HepG2 (cell line): Measurements from ENCODE around the gene SUPT20HL1. TPM values are rescaled to one million over a fixed set of nuclear protein-coding genes. Genes with fewer than 3 reads are reported as not detected.

Source experiments
- ATAC-seq: fragments of 200-7000 bp; cut with Tn5 transposase; 3 replicates; pipeline ENCODE4 v1.9.1; 2020; ENCODE audit warnings: mild to moderate bottlenecking, moderate library complexity
- BruUV-seq: library from RNA; stranded (reverse); fragments of 400-500 nt; replicated peaks from 2 replicates; lab custom pipeline; 2021; lab: Mats Ljungman, UMichigan
- CTCF ChIA-PET: fragments of 300-600 bp; formaldehyde crosslinking; extraction: SDS; loops from one replicate; lab custom pipeline; 2021; ENCODE audit warnings: low total read pairs, inconsistent platforms, low intra/inter-chr PET ratio; lab: Yijun Ruan, JAX
- POLR2A ChIA-PET: fragments of 350-600 bp; sonication (Branson Sonifier 250); formaldehyde crosslinking; loops from one replicate; lab custom pipeline; 2020; ENCODE audit warnings: antibody characterized with exemption, inconsistent platforms; lab: Yijun Ruan, JAX
- DNase-seq: peaks from one replicate; pipeline ENCODE4 v3.0.0-alpha.2; 2015; ENCODE audit warnings: low spot score
- FAIRE-seq: peaks from 3 replicates; lab custom pipeline; 2011; peaks lifted over from hg19 to GRCh38; lab: Jason Lieb, UNC
- H2AFZ ChIP-seq: one replicate; pipeline ENCODE4 v1.6.1; 2011; ENCODE audit warnings: low read length, inconsistent platforms
- H3K27ac ChIP-seq: fragments of 300-600 bp; 3 replicates; pipeline ENCODE4 v1.8.0; 2011; ENCODE audit warnings: mixed run types, mild to moderate bottlenecking, mixed read lengths, low read length, inconsistent platforms; ENCODE audit not compliant: insufficient read depth; ENCODE audit errors: extremely low read length
- H3K27me3 ChIP-seq, 2 experiments: fragments of 200-600 bp in 1 of 2; 2 replicates in 1 of 2; 3 replicates in 1 of 2; pipeline versions ENCODE4 v1.6.0 to v1.8.0; 2011; ENCODE audit warnings: low read length in 2 of 2, mild to moderate bottlenecking in 2 of 2, moderate library complexity in 2 of 2, inconsistent platforms in 1 of 2; ENCODE audit not compliant: insufficient read depth in 2 of 2, control insufficient read depth in 1 of 2
- H3K36me3 ChIP-seq, 2 experiments: fragments of 200-600 bp in 1 of 2; replicated peaks in 1 of 2; 2 replicates in 1 of 2; 3 replicates in 1 of 2; pipeline versions ENCODE4 v1.5.1 to v1.8.0; 2011; ENCODE audit warnings: low read length in 2 of 2, inconsistent platforms in 1 of 2; ENCODE audit not compliant: insufficient read depth in 2 of 2, control insufficient read depth in 1 of 2
- H3K4me1 ChIP-seq: 2 replicates; pipeline ENCODE4 v1.5.1; 2012; ENCODE audit warnings: low read length, inconsistent platforms; ENCODE audit not compliant: insufficient read depth
- H3K4me2 ChIP-seq: 2 replicates; pipeline ENCODE4 v1.6.0; 2011; ENCODE audit warnings: low read depth, low read length, inconsistent platforms
- H3K4me3 ChIP-seq, 3 experiments: fragments of 200-600 bp in 1 of 3; sonication (generic), shearing (Covaris generic) in 1 of 3; replicated peaks in 1 of 3; 2 replicates each; pipeline ENCODE4 v1.5.1; 2011 to 2016; ENCODE audit warnings: low read length in 3 of 3, inconsistent platforms in 2 of 3, low read depth in 2 of 3, mild to moderate bottlenecking in 2 of 3, control low read depth in 1 of 3, mixed read lengths in 1 of 3; ENCODE audit not compliant: insufficient read depth in 1 of 3
- H3K79me2 ChIP-seq: one replicate; pipeline ENCODE4 v1.6.1; 2011; ENCODE audit warnings: low read length, inconsistent platforms; ENCODE audit not compliant: insufficient read depth
- H3K9ac ChIP-seq: 2 replicates; pipeline ENCODE4 v1.6.0; 2011; ENCODE audit warnings: mild to moderate bottlenecking, low read depth, low read length, inconsistent platforms; ENCODE audit not compliant: insufficient read depth
- H3K9me3 ChIP-seq: 2 replicates; pipeline ENCODE4 v1.5.1; 2012; ENCODE audit warnings: mild to moderate bottlenecking, low read length
- H4K20me1 ChIP-seq: 2 replicates; pipeline ENCODE4 v1.6.0; 2011; ENCODE audit warnings: inconsistent platforms, mild to moderate bottlenecking, low read length, moderate library complexity; ENCODE audit not compliant: insufficient read depth
- GPN1 ChIP-seq: sonication (generic); formaldehyde crosslinking; IDR thresholded peaks from 2 replicates; pipeline ENCODE4 v1.5.1; 2020; ENCODE audit warnings: missing genetic modification reagents, borderline replicate concordance
- ISL2 ChIP-seq: sonication (generic); formaldehyde crosslinking; IDR thresholded peaks from 2 replicates; pipeline ENCODE4 v1.5.0; 2020; ENCODE audit warnings: missing genetic modification reagents
- KLF11 ChIP-seq: IDR thresholded peaks from 2 replicates; pipeline ENCODE4 v1.6.1; 2016; ENCODE audit warnings: missing compliant biosample characterization
- MEIS1 ChIP-seq: sonication (generic); formaldehyde crosslinking; IDR thresholded peaks from 2 replicates; pipeline ENCODE4 v1.9.0; 2021; ENCODE audit warnings: mild to moderate bottlenecking, missing genetic modification reagents, moderate library complexity, borderline replicate concordance
- MYC ChIP-seq: sonication (generic); formaldehyde crosslinking; IDR thresholded peaks from 2 replicates; pipeline ENCODE4 v1.9.0; 2021; ENCODE audit warnings: missing genetic modification reagents, borderline replicate concordance
- NFIB ChIP-seq: sonication (generic); formaldehyde crosslinking; IDR thresholded peaks from 2 replicates; pipeline ENCODE4 v1.9.0; 2021; ENCODE audit warnings: missing genetic modification reagents, mild to moderate bottlenecking, borderline replicate concordance
- PCBP1 ChIP-seq: fragments of 200-400 bp; formaldehyde crosslinking; IDR thresholded peaks from 2 replicates; pipeline ENCODE4 v1.6.1; 2017; ENCODE audit warnings: mild to moderate bottlenecking, low read depth, low read length, borderline replicate concordance
- PHF5A ChIP-seq: IDR thresholded peaks from one replicate; pipeline ENCODE4 v1.6.1; 2018; ENCODE audit warnings: low read depth, missing genetic modification reagents; ENCODE audit not compliant: unreplicated experiment
- RORA ChIP-seq: sonication (generic); formaldehyde crosslinking; IDR thresholded peaks from 2 replicates; pipeline ENCODE4 v1.5.0; 2020; ENCODE audit warnings: mild to moderate bottlenecking, missing genetic modification reagents, moderate library complexity
- SIN3A ChIP-seq: IDR thresholded peaks from 2 replicates; pipeline ENCODE4 v1.6.1; 2011; ENCODE audit warnings: low read depth, mild to moderate bottlenecking, control low read depth, low read length, borderline replicate concordance
- SPEN ChIP-seq: sonication (generic); formaldehyde crosslinking; IDR thresholded peaks from 2 replicates; pipeline ENCODE4 v1.5.1; 2020; ENCODE audit warnings: low read depth, mild to moderate bottlenecking, missing genetic modification reagents
- SSRP1 ChIP-seq: IDR thresholded peaks from 2 replicates; pipeline ENCODE4 v1.6.1; 2016; ENCODE audit warnings: control low read depth
- ZFP41 ChIP-seq: sonication (generic); formaldehyde crosslinking; IDR thresholded peaks from 2 replicates; pipeline ENCODE4 v1.4.0; 2020; ENCODE audit warnings: mild to moderate bottlenecking, missing genetic modification reagents, borderline replicate concordance
- ZFP90 ChIP-seq: sonication (generic); formaldehyde crosslinking; IDR thresholded peaks from 2 replicates; pipeline ENCODE4 v1.8.0; 2022; ENCODE audit warnings: missing genetic modification reagents, mild to moderate bottlenecking, inconsistent platforms, borderline replicate concordance
- ZNF234 ChIP-seq: sonication (generic); formaldehyde crosslinking; conservative IDR thresholded peaks from 2 replicates; pipeline ENCODE4 v1.5.1; 2020; ENCODE audit warnings: mild to moderate bottlenecking, missing genetic modification reagents
- ZNF484 ChIP-seq: sonication (generic); formaldehyde crosslinking; IDR thresholded peaks from 2 replicates; pipeline ENCODE4 v1.5.1; 2020; ENCODE audit warnings: mild to moderate bottlenecking, low read depth, missing genetic modification reagents, borderline replicate concordance
- ZNF746 ChIP-seq: sonication (generic); formaldehyde crosslinking; IDR thresholded peaks from 2 replicates; pipeline ENCODE4 v1.8.0; 2022; ENCODE audit warnings: mild to moderate bottlenecking, missing genetic modification reagents
- ZNF772 ChIP-seq: sonication (generic); formaldehyde crosslinking; IDR thresholded peaks from 2 replicates; pipeline ENCODE4 v1.5.0; 2020; ENCODE audit warnings: mild to moderate bottlenecking, missing genetic modification reagents
- ZZZ3 ChIP-seq: sonication (generic); formaldehyde crosslinking; IDR thresholded peaks from 2 replicates; pipeline ENCODE4 v1.4.0; 2020; ENCODE audit warnings: missing genetic modification reagents, mild to moderate bottlenecking, borderline replicate concordance
- WGBS: methylation state at CpG from one replicate; pipeline ENCODE4 v1.1.6; 2017; ENCODE audit warnings: low lambda C conversion rate; 5-methylcytosine and 5-hydroxymethylcytosine counted together
- in situ Hi-C: cut with HindIII; loops from 2 replicates; pipeline ENCODE4 v1.10.0; 2017; ENCODE audit warnings: low pct_unique_long_range_greater_than_20kb; ENCODE audit not compliant: extremely low pct_ligation_motif_present
- intact Hi-C: fragments of 100-400 bp; cut with micrococcal nuclease; formaldehyde crosslinking; loops from one replicate; pipeline ENCODE4 v1.10.0; 2022; ENCODE audit not compliant: unreplicated experiment
- polyA plus RNA-seq, 8 experiments: library from polyadenylated mRNA; depleted of rRNA in 3 of 8; stranded (reverse) in 7 of 8; unstranded in 1 of 8; fragments of >200 nt; fragmentation: Illumina TruSeq in 4 of 8; extraction: Trizol in 4 of 8; gene quantifications; 2 replicates each; pipeline versions ENCODE4 v1.2.1 to v1.2.3, GENCODE V29; 2011 to 2016; ENCODE audit warnings: low read depth in 4 of 8, missing spikeins in 1 of 8, mixed read lengths in 1 of 8; ENCODE audit not compliant: insufficient read depth in 1 of 8
- total RNA-seq, 5 experiments: library from RNA; depleted of rRNA; stranded (reverse); fragments of >200 nt; fragmentation: Illumina TruSeq; extraction: Trizol; gene quantifications; 2 replicates each; pipeline ENCODE4 v1.2.3, GENCODE V29; 2016; ENCODE audit warnings: low read depth in 1 of 5
- TF ChIP-seq, protein P1 (sequence below): sonication (generic); formaldehyde crosslinking; IDR thresholded peaks from 2 replicates; pipeline ENCODE4 v1.4.0; 2020; ENCODE audit warnings: missing genetic modification reagents, mild to moderate bottlenecking, borderline replicate concordance

SUPT20HL1 gene
- total and polyA plus RNA-seq, 2 of the 13 experiments (the other 11 are each of a cell fraction or from before 2014, with no cell fraction given): not detected

GRCh38 chrX:24321741-24322395 lies 38.6 kb upstream of the SUPT20HL1 start:
- TF ChIP-seq PCBP1: no peak
- TF ChIP-seq MYC: no peak
- no peak for TF ChIP-seq ZFP41 (CRISPR knock-in tag)
- H3K27me3 ChIP-seq: no peaks in the 10 kb centered on the region
- intact Hi-C loops (no loop called here), in situ Hi-C loops (no loop called here)
- no peaks in the 10 kb centered on the region for H3K36me3 ChIP-seq
- H3K4me3 ChIP-seq: no peak overlapping the region
- ATAC-seq (no peak), DNase-seq (no peak), FAIRE-seq (no peak)
- no peak overlapping the region for H2AFZ ChIP-seq
- no peak overlapping the region for H3K9ac ChIP-seq
- H4K20me1 ChIP-seq: no peaks in the 10 kb centered on the region
- BruUV-seq: no TSS peak
- no peak overlapping the region for H3K4me2 ChIP-seq
- H3K27ac ChIP-seq: no peak overlapping the region
- no peaks in the 10 kb centered on the region for H3K9me3 ChIP-seq
- ChIA-PET CTCF (no interaction called here), POLR2A (no interaction called here)
- H3K79me2 ChIP-seq: no peaks in the 10 kb centered on the region
- WGBS: 78% methylated on average over 1 of the region's 4 CpGs
- H3K4me1 ChIP-seq: peaks cover 9% of the 10 kb centered on the region

DNA sequence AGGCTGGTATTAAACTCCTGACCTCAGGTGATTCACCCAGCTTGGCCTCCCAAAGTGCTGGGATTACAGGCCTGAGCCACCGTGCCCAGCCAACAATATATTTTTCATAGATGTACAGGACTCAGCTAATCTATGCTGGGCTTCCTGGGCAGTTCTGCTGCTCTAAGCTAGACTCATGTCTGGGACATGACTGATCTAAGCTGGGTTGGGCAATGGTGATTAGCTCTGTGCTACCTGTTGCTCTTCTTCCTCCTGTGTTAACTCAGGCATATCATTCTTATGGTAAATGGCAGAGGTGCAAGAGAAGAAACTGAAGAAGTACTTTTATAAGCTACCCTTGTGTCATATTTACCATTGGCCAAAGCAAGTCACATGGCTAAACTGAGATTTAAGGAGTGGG lies 35.2 kb upstream of the SUPT20HL1 start:
- WGBS: no CpG with 5 or more reads among the region's 1 CpG
- H4K20me1 ChIP-seq: no peaks in the 10 kb centered on the region
- no peaks in the 10 kb centered on the region for H3K27me3 ChIP-seq
- H3K4me3 ChIP-seq: no peak overlapping the region
- H3K79me2 ChIP-seq: no peaks in the 10 kb centered on the region
- BruUV-seq: no TSS peak
- H3K9ac ChIP-seq: no peak overlapping the region
- no peak for ATAC-seq
- no peak overlapping the region for H3K27ac ChIP-seq
- intact Hi-C loops (no loop called here), in situ Hi-C loops (no loop called here)
- no peak for DNase-seq
- ChIA-PET CTCF (no interaction called here), POLR2A (no interaction called here)
- H2AFZ ChIP-seq: no peak overlapping the region
- H3K9me3 ChIP-seq: no peaks in the 10 kb centered on the region
- no peaks in the 10 kb centered on the region for H3K36me3 ChIP-seq
- H3K4me1 ChIP-seq: peaks cover 9% of the 10 kb centered on the region
- no peak for FAIRE-seq
- no peak overlapping the region for H3K4me2 ChIP-seq
- TF ChIP-seq ZNF772 (no peak), ISL2 (CRISPR knock-in tag) (no peak), ZNF484 (CRISPR knock-in tag) (no peak), SSRP1 (CRISPR knock-in tag) (no peak), MEIS1 (CRISPR knock-in tag) (no peak), KLF11 (no peak), SIN3A (no peak), NFIB (no peak), ZNF746 (CRISPR knock-in tag) (no peak), PHF5A (no peak), ZFP90 (CRISPR knock-in tag) (no peak), SPEN (CRISPR knock-in tag) (no peak), ZZZ3 (no peak), RORA (CRISPR knock-in tag) (no peak), GPN1 (CRISPR knock-in tag) (no peak), ZNF234 (CRISPR knock-in tag) (no peak)
- TF ChIP-seq, protein P1, sequence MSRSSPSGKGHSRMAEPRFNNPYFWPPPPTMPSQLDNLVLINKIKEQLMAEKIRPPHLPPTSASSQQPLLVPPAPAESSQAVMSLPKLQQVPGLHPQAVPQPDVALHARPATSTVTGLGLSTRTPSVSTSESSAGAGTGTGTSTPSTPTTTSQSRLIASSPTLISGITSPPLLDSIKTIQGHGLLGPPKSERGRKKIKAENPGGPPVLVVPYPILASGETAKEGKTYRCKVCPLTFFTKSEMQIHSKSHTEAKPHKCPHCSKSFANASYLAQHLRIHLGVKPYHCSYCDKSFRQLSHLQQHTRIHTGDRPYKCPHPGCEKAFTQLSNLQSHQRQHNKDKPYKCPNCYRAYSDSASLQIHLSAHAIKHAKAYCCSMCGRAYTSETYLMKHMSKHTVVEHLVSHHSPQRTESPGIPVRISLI: no peak
